HepG2 (cell line): Measurements from ENCODE around the gene CCDC59. TPM values are rescaled to one million over a fixed set of nuclear protein-coding genes. Genes with fewer than 3 reads are reported as not detected.

Experiments
- CERS6 ChIP-seq: sonication (generic); formaldehyde crosslinking; IDR thresholded peaks from 2 replicates; pipeline ENCODE4 v1.5.0; 2020; ENCODE audit warnings: missing genetic modification reagents
- DMAP1 ChIP-seq: IDR thresholded peaks from 2 replicates; pipeline ENCODE4 v1.6.1; 2016
- EEA1 ChIP-seq: sonication (generic); formaldehyde crosslinking; IDR thresholded peaks from 2 replicates; pipeline ENCODE4 v1.5.1; 2020; ENCODE audit warnings: mild to moderate bottlenecking, missing genetic modification reagents, borderline replicate concordance
- HMGA1 ChIP-seq: sonication (generic); formaldehyde crosslinking; conservative IDR thresholded peaks from 2 replicates; pipeline ENCODE4 v1.4.0; 2020; ENCODE audit warnings: missing genetic modification reagents
- KMT2B ChIP-seq: IDR thresholded peaks from 2 replicates; pipeline ENCODE4 v1.6.1; 2016; ENCODE audit warnings: missing genetic modification reagents, missing compliant biosample characterization
- NFE2L1 ChIP-seq: sonication (generic); formaldehyde crosslinking; IDR thresholded peaks from 2 replicates; pipeline ENCODE4 v1.4.0; 2020; ENCODE audit warnings: missing genetic modification reagents, mild to moderate bottlenecking, borderline replicate concordance
- NFYC ChIP-seq: IDR thresholded peaks from 2 replicates; pipeline ENCODE4 v1.6.1; 2016; ENCODE audit warnings: missing genetic modification reagents, missing compliant biosample characterization
- PHF21A ChIP-seq: sonication (generic); formaldehyde crosslinking; IDR thresholded peaks from 2 replicates; pipeline ENCODE4 v1.5.0; 2020; ENCODE audit warnings: mild to moderate bottlenecking, missing genetic modification reagents
- POGZ ChIP-seq: sonication (generic); formaldehyde crosslinking; IDR thresholded peaks from 2 replicates; pipeline ENCODE4 v1.4.0; 2020; ENCODE audit warnings: mild to moderate bottlenecking, missing genetic modification reagents
- RFXANK ChIP-seq: IDR thresholded peaks from 2 replicates; pipeline ENCODE4 v1.6.1; 2016
- SALL1 ChIP-seq: sonication (generic); formaldehyde crosslinking; IDR thresholded peaks from 2 replicates; pipeline ENCODE4 v1.8.0; 2022; ENCODE audit warnings: mild to moderate bottlenecking, missing genetic modification reagents
- SSRP1 ChIP-seq: IDR thresholded peaks from 2 replicates; pipeline ENCODE4 v1.6.1; 2016; ENCODE audit warnings: control low read depth
- ZFP82 ChIP-seq: sonication (generic); formaldehyde crosslinking; IDR thresholded peaks from 2 replicates; pipeline ENCODE4 v1.5.1; 2020; ENCODE audit warnings: mild to moderate bottlenecking, missing genetic modification reagents, borderline replicate concordance
- ZNF10 ChIP-seq: sonication (generic); formaldehyde crosslinking; IDR thresholded peaks from 2 replicates; pipeline ENCODE4 v1.4.0; 2020; ENCODE audit warnings: mild to moderate bottlenecking, low read depth, missing genetic modification reagents, borderline replicate concordance
- ZNF121 ChIP-seq: sonication (generic); formaldehyde crosslinking; IDR thresholded peaks from 2 replicates; pipeline ENCODE4 v1.5.0; 2020; ENCODE audit warnings: mild to moderate bottlenecking, missing genetic modification reagents
- ZNF205 ChIP-seq: IDR thresholded peaks from 2 replicates; pipeline ENCODE4 v1.6.1; 2018; ENCODE audit warnings: missing biosample characterization, missing genetic modification reagents
- ZNF335 ChIP-seq: sonication (generic); formaldehyde crosslinking; IDR thresholded peaks from 2 replicates; pipeline ENCODE4 v1.4.0; 2020; ENCODE audit warnings: missing genetic modification reagents
- ZNF607 ChIP-seq: sonication (generic); formaldehyde crosslinking; IDR thresholded peaks from 2 replicates; pipeline ENCODE4 v1.5.1; 2020; ENCODE audit warnings: missing genetic modification reagents, mild to moderate bottlenecking, borderline replicate concordance
- ZNF7 ChIP-seq: IDR thresholded peaks from 2 replicates; pipeline ENCODE4 v1.6.1; 2016; ENCODE audit warnings: missing biosample characterization, missing genetic modification reagents
- ZNF781 ChIP-seq: sonication (generic); formaldehyde crosslinking; IDR thresholded peaks from 2 replicates; pipeline ENCODE4 v1.5.1; 2020; ENCODE audit warnings: borderline replicate concordance, mild to moderate bottlenecking, missing genetic modification reagents; ENCODE audit errors: not compliant biosample characterization
- polyA plus RNA-seq, 8 experiments: library from polyadenylated mRNA; depleted of rRNA in 3 of 8; stranded (reverse) in 7 of 8; unstranded in 1 of 8; fragments of >200 nt; fragmentation: Illumina TruSeq in 4 of 8; extraction: Trizol in 4 of 8; gene quantifications; 2 replicates each; pipeline versions ENCODE4 v1.2.1 to v1.2.3, GENCODE V29; 2011 to 2016; ENCODE audit warnings: low read depth in 4 of 8, missing spikeins in 1 of 8, mixed read lengths in 1 of 8; ENCODE audit not compliant: insufficient read depth in 1 of 8
- total RNA-seq, 5 experiments: library from RNA; depleted of rRNA; stranded (reverse); fragments of >200 nt; fragmentation: Illumina TruSeq; extraction: Trizol; gene quantifications; 2 replicates each; pipeline ENCODE4 v1.2.3, GENCODE V29; 2016; ENCODE audit warnings: low read depth in 1 of 5
- TF ChIP-seq, protein P1 (sequence below), 2 experiments: sonication (generic) in 1 of 2; formaldehyde crosslinking in 1 of 2; IDR thresholded peaks; 2 replicates each; pipeline versions ENCODE4 v1.4.0 to v1.6.1; 2018 to 2020; ENCODE audit warnings: missing genetic modification reagents in 2 of 2, borderline replicate concordance in 1 of 2, low read depth in 1 of 2, mild to moderate bottlenecking in 1 of 2, missing biosample characterization in 1 of 2
- TF ChIP-seq, protein P2 (sequence below): sonication (generic); formaldehyde crosslinking; IDR thresholded peaks from 2 replicates; pipeline ENCODE4 v1.8.0; 2022; ENCODE audit warnings: low read depth, missing genetic modification reagents
- TF ChIP-seq, protein P3 (sequence below): sonication (generic); formaldehyde crosslinking; IDR thresholded peaks from 2 replicates; pipeline ENCODE4 v1.4.0; 2020; ENCODE audit warnings: missing genetic modification reagents, borderline replicate concordance

Gene CCDC59
- total and polyA plus RNA-seq, 2 of the 13 experiments (the other 11 are each of a cell fraction or from before 2014, with no cell fraction given), result 16.1 to 81.3 TPM

GRCh38 chr12:82358200-82359114 lies at the start of gene CCDC59, which contains the start of gene METTL25 (continued):
- TF ChIP-seq EEA1 (CRISPR knock-in tag), result 0 out of 2 replicates have a peak, but pooled peaks have one; percentile 49
- peak; percentile 100 for TF ChIP-seq KMT2B (CRISPR knock-in tag)
- TF ChIP-seq ZNF781 (CRISPR knock-in tag), result peak; percentile 89
- no peak for TF ChIP-seq ZNF10 (CRISPR knock-in tag)
- TF ChIP-seq DMAP1, result peak; percentile 94
- peak; percentile 31; the same call in 1 of the 2 replicates for TF ChIP-seq NFYC (CRISPR knock-in tag)
- no peak for TF ChIP-seq ZNF7 (CRISPR knock-in tag)
- TF ChIP-seq PHF21A, result peak; percentile 82
- TF ChIP-seq, protein P1, sequence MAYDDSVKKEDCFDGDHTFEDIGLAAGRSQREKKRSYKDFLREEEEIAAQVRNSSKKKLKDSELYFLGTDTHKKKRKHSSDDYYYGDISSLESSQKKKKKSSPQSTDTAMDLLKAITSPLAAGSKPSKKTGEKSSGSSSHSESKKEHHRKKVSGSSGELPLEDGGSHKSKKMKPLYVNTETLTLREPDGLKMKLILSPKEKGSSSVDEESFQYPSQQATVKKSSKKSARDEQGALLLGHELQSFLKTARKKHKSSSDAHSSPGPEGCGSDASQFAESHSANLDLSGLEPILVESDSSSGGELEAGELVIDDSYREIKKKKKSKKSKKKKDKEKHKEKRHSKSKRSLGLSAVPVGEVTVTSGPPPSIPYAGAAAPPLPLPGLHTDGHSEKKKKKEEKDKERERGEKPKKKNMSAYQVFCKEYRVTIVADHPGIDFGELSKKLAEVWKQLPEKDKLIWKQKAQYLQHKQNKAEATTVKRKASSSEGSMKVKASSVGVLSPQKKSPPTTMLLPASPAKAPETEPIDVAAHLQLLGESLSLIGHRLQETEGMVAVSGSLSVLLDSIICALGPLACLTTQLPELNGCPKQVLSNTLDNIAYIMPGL (CRISPR knock-in tag; IDR thresholded peaks at IDR 0.05; ENCODE audit: borderline replicate concordance in 1 of 2, low read depth in 1 of 2), result peak; percentile 100
- no peak for TF ChIP-seq NFE2L1 (CRISPR knock-in tag)
- TF ChIP-seq, protein P2, sequence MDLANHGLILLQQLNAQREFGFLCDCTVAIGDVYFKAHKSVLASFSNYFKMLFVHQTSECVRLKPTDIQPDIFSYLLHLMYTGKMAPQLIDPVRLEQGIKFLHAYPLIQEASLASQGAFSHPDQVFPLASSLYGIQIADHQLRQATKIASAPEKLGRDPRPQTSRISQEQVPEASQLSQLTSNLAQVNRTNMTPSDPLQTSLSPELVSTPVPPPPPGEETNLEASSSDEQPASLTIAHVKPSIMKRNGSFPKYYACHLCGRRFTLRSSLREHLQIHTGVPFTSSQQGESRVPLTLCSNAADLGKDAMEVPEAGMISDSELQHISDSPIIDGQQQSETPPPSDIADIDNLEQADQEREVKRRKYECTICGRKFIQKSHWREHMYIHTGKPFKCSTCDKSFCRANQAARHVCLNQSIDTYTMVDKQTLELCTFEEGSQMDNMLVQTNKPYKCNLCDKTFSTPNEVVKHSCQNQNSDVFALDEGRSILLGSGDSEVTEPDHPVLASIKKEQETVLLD (CRISPR knock-in tag), result peak; percentile 36; the same call in 1 of the 2 replicates
- no peak for TF ChIP-seq HMGA1 (CRISPR knock-in tag)
- TF ChIP-seq RFXANK (CRISPR knock-in tag), result peak; percentile 70; the same call in 1 of the 2 replicates
- TF ChIP-seq ZNF607, result peak; percentile 82; the same call in 1 of the 2 replicates
- TF ChIP-seq POGZ (CRISPR knock-in tag), result peak; percentile 99
- peak; percentile 81; the same call in 1 of the 2 replicates for TF ChIP-seq ZFP82 (CRISPR knock-in tag)
- peak; percentile 80 for TF ChIP-seq ZNF205 (CRISPR knock-in tag)
- TF ChIP-seq SALL1, result peak; percentile 94
- TF ChIP-seq, protein P3, sequence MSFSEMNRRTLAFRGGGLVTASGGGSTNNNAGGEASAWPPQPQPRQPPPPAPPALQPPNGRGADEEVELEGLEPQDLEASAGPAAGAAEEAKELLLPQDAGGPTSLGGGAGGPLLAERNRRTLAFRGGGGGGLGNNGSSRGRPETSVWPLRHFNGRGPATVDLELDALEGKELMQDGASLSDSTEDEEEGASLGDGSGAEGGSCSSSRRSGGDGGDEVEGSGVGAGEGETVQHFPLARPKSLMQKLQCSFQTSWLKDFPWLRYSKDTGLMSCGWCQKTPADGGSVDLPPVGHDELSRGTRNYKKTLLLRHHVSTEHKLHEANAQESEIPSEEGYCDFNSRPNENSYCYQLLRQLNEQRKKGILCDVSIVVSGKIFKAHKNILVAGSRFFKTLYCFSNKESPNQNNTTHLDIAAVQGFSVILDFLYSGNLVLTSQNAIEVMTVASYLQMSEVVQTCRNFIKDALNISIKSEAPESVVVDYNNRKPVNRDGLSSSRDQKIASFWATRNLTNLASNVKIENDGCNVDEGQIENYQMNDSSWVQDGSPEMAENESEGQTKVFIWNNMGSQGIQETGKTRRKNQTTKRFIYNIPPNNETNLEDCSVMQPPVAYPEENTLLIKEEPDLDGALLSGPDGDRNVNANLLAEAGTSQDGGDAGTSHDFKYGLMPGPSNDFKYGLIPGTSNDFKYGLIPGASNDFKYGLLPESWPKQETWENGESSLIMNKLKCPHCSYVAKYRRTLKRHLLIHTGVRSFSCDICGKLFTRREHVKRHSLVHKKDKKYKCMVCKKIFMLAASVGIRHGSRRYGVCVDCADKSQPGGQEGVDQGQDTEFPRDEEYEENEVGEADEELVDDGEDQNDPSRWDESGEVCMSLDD, result peak; percentile 73; the same call in 1 of the 2 replicates
- TF ChIP-seq ZNF335 (CRISPR knock-in tag), result peak; percentile 90
- TF ChIP-seq ZNF121 (CRISPR knock-in tag), result no peak
- no peak for TF ChIP-seq CERS6 (CRISPR knock-in tag)
- peak; percentile 50; the same call in 1 of the 2 replicates for TF ChIP-seq SSRP1 (CRISPR knock-in tag)
